HFF-Myc (cell line): ENCODE measurements around the gene SYNPR.
"Not testable (repeated sequence)": the region's sequence is repeated elsewhere in the genome, so short reads cannot be mapped to it uniquely, and the experiment has no call there.

Experiments used
- DNase-seq: peaks from one replicate; pipeline ENCODE4 v3.0.0-alpha.2; 2011; ENCODE audit warnings: low read depth; ENCODE audit errors: extremely low read depth
- H3K4me3 ChIP-seq: replicated peaks from 2 replicates; pipeline ENCODE4 v1.5.1; 2011; ENCODE audit warnings: low read depth, mild to moderate bottlenecking, control low read depth, low read length
- CTCF ChIP-seq: IDR thresholded peaks from 2 replicates; pipeline ENCODE4 v1.5.1; 2012; ENCODE audit warnings: mild to moderate bottlenecking, low read depth, low read length, control low read depth; ENCODE audit errors: missing control alignments

The SYNPR gene

GRCh38 chr3:63624941-63625560, 346.9 kb downstream of the SYNPR start:
- no peak overlapping the region for H3K4me3 ChIP-seq
- DNase-seq, result peak; percentile 32
- no peak for TF ChIP-seq CTCF

GRCh38 chr3:63631670-63632069, 353.6 kb downstream of the SYNPR start:
- TF ChIP-seq CTCF, result no peak
- no peak overlapping the region for H3K4me3 ChIP-seq
- no peak for DNase-seq

DNA sequence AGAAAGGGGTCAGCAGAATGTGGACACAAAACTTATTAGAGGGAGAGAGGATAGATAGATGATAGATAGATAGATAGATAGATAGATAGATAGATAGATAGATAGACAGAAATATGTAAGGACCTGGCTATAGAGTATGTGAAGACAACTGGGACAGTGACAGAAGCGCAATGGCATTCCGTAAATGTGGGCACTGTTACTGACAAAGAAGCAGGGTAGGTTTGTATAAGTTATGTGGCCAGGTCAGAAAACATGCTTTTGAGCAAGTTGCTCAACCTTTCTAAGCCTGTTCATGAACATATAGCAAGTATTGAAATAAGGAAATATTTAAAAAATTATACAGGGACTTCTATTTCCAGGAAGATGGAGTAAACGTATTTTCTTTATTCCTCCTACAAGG, 357.1 kb downstream of the SYNPR start:
- no peak for DNase-seq
- no peak overlapping the region for H3K4me3 ChIP-seq
- no peak for TF ChIP-seq CTCF

GRCh38 chr3:63639806-63640205, 361.7 kb downstream of the SYNPR start:
- no peak for TF ChIP-seq CTCF
- no peak for DNase-seq
- H3K4me3 ChIP-seq, result no peak overlapping the region

DNA sequence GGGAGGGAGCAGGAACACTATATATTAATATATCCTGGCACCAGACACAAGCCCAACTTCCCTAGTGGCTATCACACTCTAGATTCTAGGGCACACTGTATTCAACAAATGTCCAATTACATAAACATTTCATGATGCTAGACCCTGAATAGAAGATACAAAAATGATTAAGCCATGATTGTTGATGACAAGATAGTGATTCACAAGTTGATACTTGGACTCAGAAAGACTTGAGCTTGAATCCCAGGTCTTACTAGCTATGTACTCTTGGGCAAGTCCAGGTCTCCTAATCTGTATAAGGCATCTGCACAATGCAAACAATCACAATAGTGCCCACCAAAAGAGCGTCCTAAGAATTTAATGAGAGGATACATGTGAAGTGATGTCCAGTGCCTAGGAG, 364.4 kb downstream of the SYNPR start:
- DNase-seq, result no peak
- no peak for TF ChIP-seq CTCF

DNA sequence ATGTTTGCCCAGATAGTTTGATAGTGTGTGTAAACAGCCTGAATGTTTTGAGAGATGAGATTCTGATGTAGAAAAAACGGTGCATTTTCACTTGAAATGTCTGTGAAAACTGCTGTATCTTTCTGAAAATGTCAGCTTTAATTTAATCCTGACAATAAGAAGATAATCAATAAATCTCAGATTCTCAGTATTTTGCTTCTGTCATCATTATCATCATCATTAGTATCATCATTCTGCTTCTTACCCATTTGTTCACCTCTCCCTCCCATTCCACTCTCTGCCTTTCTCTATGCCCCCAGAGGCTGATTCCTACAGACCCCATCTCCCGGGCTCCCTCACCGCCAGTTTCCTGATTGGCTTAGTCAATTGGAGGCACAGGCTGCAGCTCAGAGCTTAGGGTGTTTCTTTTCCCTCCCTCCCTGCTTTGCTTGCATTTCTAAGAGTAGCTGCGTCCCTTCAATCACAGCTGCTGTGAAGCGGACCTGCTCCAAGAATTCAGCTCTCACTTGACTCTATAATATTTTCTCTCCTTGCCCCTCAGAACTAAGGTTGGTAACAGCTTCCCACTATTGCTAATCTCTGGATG, 366.2 kb downstream of the SYNPR start:
- DNase-seq, result no peak
- TF ChIP-seq CTCF, result no peak
- H3K4me3 ChIP-seq, result no peak overlapping the region

More for the DNA sequence above, 364.4 kb downstream of the SYNPR start:
- no peak overlapping the region for H3K4me3 ChIP-seq

- DNase-seq, H3K4me3 ChIP-seq: not testable (repeated sequence)
Observed at GRCh38 chr3:63644928-63645781, 367.0 kb downstream of the SYNPR start.
